ENCODE data around the gene ZXDC. TPM values are rescaled to one million over a fixed set of nuclear protein-coding genes. Genes with fewer than 3 reads are reported as not detected.
A peak's percentile ranks its signal among the peaks of the same experiment; 100 is the strongest.

ZXDC gene
- total RNA-seq, 1 experiment from 2014 or later: 26.6 TPM

- peak; percentile 55 for DNase-seq (ENCODE audit: low read depth)
These were observed 936 bp downstream of the ZXDC start for GRCh38 chr3:126474498-126475412.

GRCh38 chr3:126473292-126474168 is 2.2 kb downstream of the ZXDC start:
- no peak for DNase-seq (ENCODE audit: low read depth)

- DNase-seq (ENCODE audit: low read depth): peak; percentile 72
These were observed 3.2 kb downstream of the ZXDC start for GRCh38 chr3:126472277-126473006.

DNA sequence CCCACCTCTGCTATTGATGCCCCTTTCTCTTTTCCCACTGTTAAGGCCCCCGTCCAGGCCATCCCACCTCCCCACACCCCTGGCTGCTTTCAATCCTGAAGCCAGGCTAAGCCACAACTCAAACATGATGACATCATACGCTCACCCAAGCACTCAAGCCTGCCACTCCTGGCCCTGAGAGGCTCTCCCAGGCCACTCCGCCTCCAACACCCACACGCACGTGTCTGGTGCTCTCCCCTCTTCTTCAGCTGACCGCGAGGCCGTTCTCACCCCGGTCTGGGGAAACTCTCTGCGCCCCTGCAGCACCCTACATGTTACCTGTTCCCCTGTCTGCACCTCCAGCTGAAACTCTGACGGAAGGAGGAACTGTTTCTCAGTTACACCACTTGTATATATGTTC is 6.2 kb downstream of the ZXDC start:
- no peak for DNase-seq (ENCODE audit: low read depth)

DNA sequence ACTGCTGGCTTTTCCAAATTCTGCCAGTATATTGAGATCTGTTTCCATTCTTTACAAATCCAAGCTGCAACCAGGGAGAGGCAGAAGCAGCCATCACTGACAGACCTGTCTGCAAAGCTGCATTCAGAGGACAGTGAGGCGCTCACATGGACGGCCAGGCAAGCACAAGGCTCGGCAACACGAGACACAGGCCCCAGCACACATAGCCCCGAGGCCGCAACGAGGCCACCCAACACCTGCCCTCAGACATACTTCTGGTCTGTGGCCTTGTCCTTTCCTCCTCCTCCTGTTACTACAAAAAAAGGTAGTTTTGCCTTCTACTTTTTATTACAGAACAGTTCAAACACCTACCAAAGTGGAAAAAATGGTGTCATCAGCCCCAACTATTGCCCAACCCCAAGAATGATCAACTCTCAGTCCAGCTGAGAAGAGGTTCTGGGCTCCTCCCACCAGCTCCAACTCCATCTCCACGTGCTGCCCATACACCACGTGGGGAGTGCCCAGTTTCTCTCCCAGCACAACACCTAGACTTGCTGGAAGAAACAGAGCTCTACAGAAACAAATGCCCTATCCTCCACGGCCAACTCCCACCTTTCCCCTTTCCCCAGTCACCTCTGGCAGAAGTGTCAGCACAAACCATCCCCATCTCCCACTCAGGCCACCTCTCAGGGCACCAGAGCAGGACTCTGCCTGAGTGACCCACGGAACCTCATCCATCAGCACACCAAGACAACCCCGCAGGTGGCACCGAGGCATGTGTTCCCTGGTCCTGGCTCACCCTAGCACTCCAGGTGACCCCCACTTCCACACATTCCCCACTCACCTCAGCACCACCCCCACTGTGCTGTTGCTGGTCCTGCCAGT is 7.4 kb downstream of the ZXDC start:
- DNase-seq (ENCODE audit: low read depth): no peak

DNA sequence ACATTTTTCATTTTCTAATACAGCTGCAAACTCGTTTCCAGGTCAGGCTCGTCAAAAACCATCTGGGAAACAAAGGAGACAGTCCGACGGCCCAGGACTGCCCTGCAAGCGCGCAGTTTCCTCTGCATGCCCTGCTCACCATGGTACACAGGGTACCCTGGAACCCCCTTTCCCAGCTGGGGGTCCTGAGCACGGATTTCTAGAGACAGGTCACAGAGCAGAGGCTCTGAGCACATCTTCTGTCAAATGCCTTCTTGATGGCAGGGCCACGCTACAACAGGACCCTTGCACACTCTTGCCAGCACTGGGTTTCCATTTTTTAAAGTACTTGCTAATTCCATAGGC is 8.1 kb downstream of the ZXDC start:
- no peak for DNase-seq (ENCODE audit: low read depth)

GRCh38 chr3:126466886-126467610 is 8.6 kb downstream of the ZXDC start:
- no peak for DNase-seq (ENCODE audit: low read depth)

DNA sequence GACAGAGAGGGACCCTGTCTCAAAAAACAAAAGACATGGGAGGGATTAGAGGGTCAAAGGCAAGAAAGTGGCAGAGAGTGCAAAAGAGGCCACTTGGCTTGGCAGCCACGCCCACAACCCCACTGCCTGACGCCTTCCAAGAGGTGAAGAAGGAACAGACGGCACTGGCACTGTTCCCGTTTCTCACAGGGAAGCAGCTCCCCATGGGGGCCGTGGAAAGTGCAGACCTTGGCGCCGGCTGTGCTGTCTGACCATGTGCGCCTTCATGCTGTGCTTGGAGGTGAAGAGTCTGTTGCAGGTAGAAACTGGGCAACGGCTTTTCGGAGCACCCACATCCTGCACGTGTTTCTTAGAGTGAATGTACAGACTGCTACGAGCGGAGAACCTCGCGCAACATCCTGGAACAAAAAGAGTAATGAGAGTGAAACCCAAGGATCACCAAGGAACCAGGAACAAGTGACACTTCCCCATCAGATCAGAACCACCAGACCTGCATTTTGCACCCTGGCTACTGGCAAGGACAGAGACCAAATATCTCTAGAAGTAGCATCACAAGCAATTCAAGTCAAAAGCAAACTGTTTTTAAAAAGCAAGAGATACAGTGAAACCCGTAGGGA is 9.7 kb downstream of the ZXDC start:
- no peak for DNase-seq (ENCODE audit: low read depth)

DNA sequence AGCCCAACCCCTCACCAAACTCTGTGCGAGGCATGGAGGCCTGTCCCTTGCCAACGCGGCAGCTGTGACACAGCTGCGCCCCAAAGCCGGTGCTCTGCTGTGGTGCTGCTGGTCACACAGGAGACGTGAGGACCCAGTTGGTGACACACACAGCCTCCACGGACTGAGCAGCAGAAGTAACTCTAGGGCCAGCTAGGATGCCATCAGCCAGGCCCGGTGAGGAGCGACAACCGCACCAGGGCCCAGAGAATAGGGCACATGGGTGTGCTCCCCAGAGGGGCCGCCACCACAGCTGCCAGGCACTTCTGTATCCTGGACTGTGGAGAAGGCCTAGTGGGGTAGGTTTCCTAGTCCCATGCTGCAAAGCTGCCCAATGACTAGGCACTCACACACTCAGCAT is 10.7 kb downstream of the ZXDC start:
- DNase-seq (ENCODE audit: low read depth): no peak

DNA sequence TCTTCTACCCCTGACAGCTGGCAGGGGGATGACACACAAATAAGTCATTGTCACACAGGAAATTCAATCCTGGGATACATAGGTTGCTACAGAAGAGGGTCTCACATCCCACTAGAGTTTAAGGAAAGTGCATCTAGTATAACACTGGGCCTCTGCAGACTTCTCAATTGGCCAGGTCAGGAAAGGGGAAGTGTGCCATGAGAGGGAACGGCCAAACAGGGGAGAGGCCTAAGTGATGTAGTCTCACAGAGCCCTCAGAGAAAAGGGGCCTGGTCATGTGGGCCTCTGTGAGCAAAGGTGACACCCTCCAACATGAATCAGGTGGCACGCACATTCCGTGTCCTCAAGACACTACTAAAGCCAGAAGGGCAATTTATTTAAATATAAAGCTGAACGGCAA is 11.2 kb downstream of the ZXDC start:
- no peak for DNase-seq (ENCODE audit: low read depth)

GRCh38 chr3:126464093-126464492 is 11.6 kb downstream of the ZXDC start:
- DNase-seq (ENCODE audit: low read depth): no peak

- DNase-seq (ENCODE audit: low read depth): no peak
These were observed 12.2 kb downstream of the ZXDC start for GRCh38 chr3:126463521-126463920.

DNA sequence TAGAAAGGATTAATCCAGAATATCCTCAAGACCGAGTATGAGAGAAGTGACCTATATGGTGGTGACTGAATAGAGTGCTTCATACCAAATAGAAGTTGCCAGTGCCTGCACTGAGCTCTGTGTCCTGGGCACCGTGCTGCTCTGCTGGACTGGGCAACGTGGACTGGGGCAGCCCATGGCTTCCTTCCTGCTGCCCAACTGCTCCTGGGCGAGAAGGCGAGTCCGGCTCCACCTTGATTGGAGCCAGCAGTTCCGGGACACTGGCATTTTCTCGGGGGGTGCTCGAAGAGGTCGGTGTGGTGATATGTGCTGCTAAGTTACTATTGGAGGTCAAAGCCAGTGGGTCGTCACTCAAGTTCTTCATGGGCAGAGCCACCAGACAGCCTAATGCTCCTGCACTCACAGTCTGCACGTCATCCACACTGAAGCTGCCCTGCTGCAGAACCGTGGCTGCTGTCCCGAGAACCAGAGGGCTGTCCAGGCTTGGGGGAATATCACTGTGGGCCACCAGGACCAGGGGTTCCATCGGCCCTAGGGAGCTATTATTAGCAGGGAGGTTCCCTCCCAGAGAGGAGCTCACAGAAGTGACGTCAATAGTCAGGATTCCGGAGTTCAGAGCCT is 14.1 kb downstream of the ZXDC start:
- no peak for DNase-seq (ENCODE audit: low read depth)

DNA sequence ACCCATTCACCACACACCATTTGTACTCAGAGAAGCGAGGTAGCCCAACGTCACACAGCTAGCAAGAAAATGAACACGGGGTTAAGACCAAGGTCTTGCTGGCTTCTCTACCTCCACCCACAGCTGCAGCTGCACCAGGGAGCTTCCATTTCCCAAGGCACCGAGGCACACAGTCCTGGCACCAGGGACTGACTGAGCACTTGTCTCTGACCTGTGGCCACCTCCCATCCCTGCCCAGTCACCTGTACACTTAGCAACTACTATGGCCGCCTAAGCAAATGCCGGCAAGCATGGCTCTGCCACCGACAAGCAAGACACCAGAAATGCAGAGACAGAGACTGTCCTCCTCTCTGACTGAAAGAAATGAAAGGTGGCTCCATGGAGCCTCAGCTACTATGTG is 15.3 kb downstream of the ZXDC start:
- no peak for DNase-seq (ENCODE audit: low read depth)

DNA sequence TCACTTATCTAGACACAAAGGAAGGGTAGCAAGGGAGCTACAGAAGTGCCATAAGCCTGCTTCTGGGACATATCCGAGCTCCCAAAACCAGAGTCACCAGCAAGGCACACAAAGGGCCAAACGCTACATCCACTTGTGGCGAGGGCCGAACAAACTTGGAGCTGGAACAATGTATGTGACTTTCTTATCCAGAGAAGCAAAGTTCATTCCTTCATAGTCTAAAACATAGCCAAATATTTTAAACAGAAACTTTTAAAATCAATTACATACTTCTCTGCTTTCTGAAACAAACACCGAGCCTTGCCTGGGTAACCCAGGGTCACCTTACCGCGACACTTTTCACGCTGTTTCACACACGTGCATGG is 15.9 kb downstream of the ZXDC start:
- no peak for DNase-seq (ENCODE audit: low read depth)

DNA sequence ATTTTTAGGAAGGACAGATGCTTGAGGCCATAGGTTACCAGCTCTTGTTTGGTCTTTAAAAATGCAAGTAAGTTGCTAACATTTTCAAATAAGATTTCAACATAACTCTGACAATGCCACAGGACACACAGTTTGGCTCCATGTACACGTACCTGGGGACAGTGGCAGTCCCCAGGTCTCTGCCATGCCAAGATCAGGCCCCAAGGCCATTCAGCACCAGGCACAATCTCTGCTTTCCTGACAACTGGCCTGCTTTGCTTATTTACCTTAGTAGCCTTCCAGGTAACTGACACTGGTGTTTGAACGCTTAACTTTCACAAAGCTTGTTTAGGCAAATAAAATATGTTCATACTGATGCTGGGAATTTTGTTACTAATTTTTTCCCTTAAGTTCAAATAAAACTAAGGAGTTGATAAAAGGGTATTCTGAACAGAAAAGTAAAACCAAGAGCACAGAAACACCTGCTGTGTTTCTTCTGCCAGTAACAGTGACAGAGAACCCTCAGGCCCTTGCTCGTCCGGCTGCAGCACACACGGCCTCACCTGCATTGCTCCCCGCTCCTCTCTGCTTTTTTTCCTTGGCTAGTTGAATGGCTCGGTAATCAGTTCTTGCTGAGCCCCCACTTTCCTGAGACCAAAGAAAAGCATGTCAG is 16.5 kb downstream of the ZXDC start:
- DNase-seq (ENCODE audit: low read depth): no peak

DNA sequence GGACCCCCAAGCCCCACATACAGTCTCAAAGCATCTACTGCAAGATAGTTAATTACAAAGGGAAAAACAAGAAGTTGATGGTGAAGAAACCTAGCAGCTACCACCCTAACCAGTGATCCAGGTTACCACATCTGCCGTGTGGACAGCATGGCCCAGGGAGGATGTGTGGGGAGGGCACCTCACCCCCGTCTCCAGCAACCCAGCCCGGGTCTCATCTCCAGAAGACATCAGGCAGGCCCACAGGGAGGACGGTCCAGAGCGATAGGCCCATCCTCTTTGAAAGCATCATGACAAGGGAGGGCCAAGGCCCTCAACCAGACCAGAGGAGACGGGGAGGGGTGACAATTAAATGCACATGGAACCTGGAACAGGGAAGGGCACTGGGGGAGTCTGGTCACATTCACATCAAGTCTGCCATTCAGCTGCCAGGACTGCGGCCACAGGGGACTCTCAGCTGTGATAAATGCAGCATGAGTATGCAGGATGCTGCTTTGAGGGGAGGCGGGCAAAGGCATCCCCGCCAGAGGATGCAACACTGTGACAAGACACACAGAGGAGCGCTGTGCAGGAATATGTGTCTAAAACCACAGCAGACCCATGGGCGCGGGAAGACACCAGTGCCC is 18.8 kb downstream of the ZXDC start:
- DNase-seq (ENCODE audit: low read depth): no peak

DNA sequence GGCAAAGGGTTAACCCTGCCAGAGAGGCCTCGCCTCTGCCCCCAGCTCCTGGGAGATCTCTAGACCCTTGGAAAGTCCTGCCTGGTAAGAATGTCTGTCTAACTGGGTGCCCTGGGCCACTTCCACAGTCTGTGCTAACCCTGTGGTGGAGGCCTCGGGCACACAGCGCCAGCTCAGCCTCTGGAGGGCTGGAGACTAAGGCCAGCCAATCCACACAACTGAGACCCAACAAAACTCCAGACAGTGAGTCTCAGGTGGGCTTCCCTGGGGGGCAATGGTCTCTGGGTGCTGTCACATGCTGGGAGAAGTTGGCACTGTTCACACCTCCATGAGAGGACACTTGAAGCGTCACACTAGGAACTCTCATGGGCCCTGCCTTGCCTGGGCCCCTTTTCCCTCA is 19.5 kb downstream of the ZXDC start:
- no peak for DNase-seq (ENCODE audit: low read depth)

All from M059J (cell line).